Bronchial epithelial cell (primary cell): ENCODE data around the gene ZSCAN5A. TPM values are rescaled to one million over a fixed set of nuclear protein-coding genes. Genes with fewer than 3 reads are reported as not detected.
"Not testable (repeated sequence)": the region's sequence is repeated elsewhere in the genome, so short reads cannot be mapped to it uniquely, and the experiment has no call there.

Experiments used
- DNase-seq: peaks from one replicate; pipeline ENCODE4 v3.0.0-alpha.2; 2010; ENCODE audit warnings: low read depth
- FAIRE-seq: peaks from 2 replicates; lab custom pipeline; 2011; peaks lifted over from hg19 to GRCh38; lab: Jason Lieb, UNC
- H3K27me3 ChIP-seq: 2 replicates; pipeline ENCODE4 v1.5.1; 2011; ENCODE audit warnings: low read length; ENCODE audit not compliant: control insufficient read depth, insufficient read depth
- H3K36me3 ChIP-seq: 2 replicates; pipeline ENCODE4 v1.5.1; 2011; ENCODE audit warnings: low read length; ENCODE audit not compliant: control insufficient read depth, insufficient read depth
- H3K4me3 ChIP-seq: 2 replicates; pipeline ENCODE4 v1.5.1; 2011; ENCODE audit warnings: mild to moderate bottlenecking, low read depth, low read length, control low read depth
- CTCF ChIP-seq: IDR thresholded peaks from 2 replicates; pipeline ENCODE4 v1.5.1; 2011; ENCODE audit warnings: mild to moderate bottlenecking, moderate library complexity, low read length, control low read depth, inconsistent platforms; ENCODE audit not compliant: insufficient read depth, severe bottlenecking
- total RNA-seq: library from RNA; depleted of rRNA; stranded (reverse); fragments of >200 nt; gene quantifications from 2 replicates; pipeline ENCODE4 v1.2.1, GENCODE V29; 2014

The ZSCAN5A gene
- total RNA-seq, 1 donor from 2014 or later, result 5.0 TPM

GRCh38 chr19:56253737-56254136, 60.9 kb downstream of the ZSCAN5A start:
- DNase-seq (peak; percentile 57), FAIRE-seq (no peak)
- Histone ChIP-seq H3K4me3 (no peak overlapping the region), H3K36me3 (no peaks in the 10 kb centered on the region), H3K27me3 (no peaks in the 10 kb centered on the region)
- TF ChIP-seq CTCF, result peak; percentile 15

- Histone ChIP-seq H3K4me3 (no peak overlapping the region), H3K36me3 (no peaks in the 10 kb centered on the region), H3K27me3 (no peaks in the 10 kb centered on the region)
- DNase-seq (peak; percentile 57), FAIRE-seq (no peak)
- TF ChIP-seq CTCF, result peak; percentile 99
These were observed 61.8 kb downstream of the ZSCAN5A start for GRCh38 chr19:56252699-56253422.

- not testable (repeated sequence) for H3K36me3 ChIP-seq, H3K27me3 ChIP-seq, DNase-seq, FAIRE-seq, H3K4me3 ChIP-seq
These were observed 65.8 kb downstream of the ZSCAN5A start for GRCh38 chr19:56248736-56249338.

GRCh38 chr19:56245764-56246163, 68.9 kb downstream of the ZSCAN5A start:
- DNase-seq, H3K4me3 ChIP-seq, H3K27me3 ChIP-seq, H3K36me3 ChIP-seq, FAIRE-seq: not testable (repeated sequence)

- DNase-seq (peak; percentile 3), FAIRE-seq (no peak)
- H3K27me3 ChIP-seq, result no peaks in the 10 kb centered on the region
- H3K36me3 ChIP-seq, result no peaks in the 10 kb centered on the region
- no peak for TF ChIP-seq CTCF
- no peak overlapping the region for H3K4me3 ChIP-seq
These were observed 69.4 kb downstream of the ZSCAN5A start for GRCh38 chr19:56245121-56245740.

GRCh38 chr19:56223481-56223880, 91.2 kb downstream of the ZSCAN5A start:
- no peak for FAIRE-seq
- DNase-seq, result no peak
- no peaks in the 10 kb centered on the region for H3K27me3 ChIP-seq
- TF ChIP-seq CTCF, result no peak
- no peaks in the 10 kb centered on the region for H3K36me3 ChIP-seq
- H3K4me3 ChIP-seq, result no peak overlapping the region
